Parathyroid adenoma (tissue), 2 donors: Measurements from ENCODE around the gene PAK4.

Experiments used
- H2AFZ ChIP-seq: fragments of 300-600 bp; sonication (generic); one replicate; pipeline ENCODE4 v1.7.0; 2017; ENCODE audit warnings: antibody characterized with exemption, mild to moderate bottlenecking
- H3K27ac ChIP-seq: fragments of 300-600 bp; sonication (generic); one replicate; pipeline ENCODE4 v1.7.0; 2017
- H3K27me3 ChIP-seq: fragments of 300-600 bp; sonication (generic); one replicate; pipeline ENCODE4 v1.7.0; 2017; ENCODE audit warnings: low read length; ENCODE audit not compliant: control insufficient read depth, insufficient read depth
- H3K36me3 ChIP-seq: fragments of 300-600 bp; sonication (generic); one replicate; pipeline ENCODE4 v1.7.0; 2017; ENCODE audit warnings: low read length; ENCODE audit not compliant: control insufficient read depth, insufficient read depth
- H3K4me1 ChIP-seq: fragments of 300-600 bp; sonication (generic); one replicate; pipeline ENCODE4 v1.7.0; 2017; ENCODE audit warnings: control low read depth
- H3K4me2 ChIP-seq: fragments of 300-600 bp; sonication (generic); one replicate; pipeline ENCODE4 v1.7.0; 2017; ENCODE audit warnings: low read length
- H3K4me3 ChIP-seq: fragments of 300-600 bp; sonication (generic); one replicate; pipeline ENCODE4 v1.7.0; 2017; ENCODE audit warnings: low read depth, low read length
- H3K79me2 ChIP-seq: fragments of 300-600 bp; sonication (generic); one replicate; pipeline ENCODE4 v1.7.0; 2017; ENCODE audit warnings: control low read depth
- H3K9ac ChIP-seq: fragments of 300-600 bp; sonication (generic); one replicate; pipeline ENCODE4 v1.7.0; 2017; ENCODE audit warnings: mild to moderate bottlenecking
- H3K9me3 ChIP-seq: fragments of 300-600 bp; sonication (generic); one replicate; pipeline ENCODE4 v1.7.0; 2017; ENCODE audit warnings: low read length; ENCODE audit not compliant: control insufficient read depth
- CTCF ChIP-seq: fragments of 300-600 bp; sonication (generic); IDR thresholded peaks from one replicate; pipeline ENCODE4 v1.7.0; 2017; ENCODE audit warnings: antibody characterized with exemption, mild to moderate bottlenecking
- donor health status: primary hyperparathyroidism.

Gene PAK4

GRCh38 chr19:39200066-39200802, 74.6 kb downstream of the PAK4 start:
- no peak for TF ChIP-seq CTCF
- Histone ChIP-seq H3K27ac (no peak overlapping the region), H3K36me3 (no peaks in the 10 kb centered on the region), H3K9ac (no peak overlapping the region), H2AFZ (no peak overlapping the region), H3K9me3 (no peaks in the 10 kb centered on the region), H3K27me3 (no peaks in the 10 kb centered on the region), H3K4me3 (no peak overlapping the region), H3K4me2 (no peak overlapping the region), H3K4me1 (no peaks in the 10 kb centered on the region), H3K79me2 (no peaks in the 10 kb centered on the region)

- Histone ChIP-seq H3K9ac (no peak overlapping the region), H3K4me3 (no peak overlapping the region), H3K36me3 (no peaks in the 10 kb centered on the region), H3K4me1 (no peaks in the 10 kb centered on the region), H3K27me3 (no peaks in the 10 kb centered on the region), H2AFZ (no peak overlapping the region), H3K27ac (no peak overlapping the region), H3K9me3 (no peaks in the 10 kb centered on the region), H3K4me2 (no peak overlapping the region), H3K79me2 (no peaks in the 10 kb centered on the region)
- no peak for TF ChIP-seq CTCF
Observed at GRCh38 chr19:39200803-39201115, 75.2 kb downstream of the PAK4 start.

- H3K9me3 ChIP-seq, result no peaks in the 10 kb centered on the region
- no peaks in the 10 kb centered on the region for H3K79me2 ChIP-seq
- H3K4me2 ChIP-seq, result no peak overlapping the region
- no peaks in the 10 kb centered on the region for H3K36me3 ChIP-seq
- H3K27ac ChIP-seq, result no peak overlapping the region
- H3K4me1 ChIP-seq, result no peaks in the 10 kb centered on the region
- H3K27me3 ChIP-seq, result no peaks in the 10 kb centered on the region
- no peak overlapping the region for H2AFZ ChIP-seq
- H3K4me3 ChIP-seq, result no peak overlapping the region
- no peak overlapping the region for H3K9ac ChIP-seq
- TF ChIP-seq CTCF, result no peak
Observed at GRCh38 chr19:39202998-39203355, 77.4 kb downstream of the PAK4 start.

GRCh38 chr19:39203372-39204341, 78.1 kb downstream of the PAK4 start, which contains the start of gene SYCN:
TSS of gene SYCN (minus strand) at chr19:39204263. CDS start at chr19:39204254, 9 bp downstream.
- H2AFZ ChIP-seq, result no peak within 1 kb of the TSS
- no peak for TF ChIP-seq CTCF
- no peaks in the 10 kb centered on the region for H3K9me3 ChIP-seq
- H3K27ac ChIP-seq, result no peak within 1 kb of the TSS
- no peaks in the 10 kb centered on the region for H3K36me3 ChIP-seq
- no peaks in the 10 kb centered on the region for H3K27me3 ChIP-seq
- H3K4me3 ChIP-seq, result no peak within 1 kb of the TSS
- H3K9ac ChIP-seq, result no peak within 1 kb of the TSS
- H3K4me2 ChIP-seq, result no peak within 1 kb of the TSS
- no peaks in the 10 kb centered on the region for H3K79me2 ChIP-seq
- H3K4me1 ChIP-seq, result no peaks in the 10 kb centered on the region
